ENCODE data around the gene PSTK. TPM values are rescaled to one million over a fixed set of nuclear protein-coding genes. Genes with fewer than 3 reads are reported as not detected.

Gene PSTK
- total and polyA plus RNA-seq, 10 of the 15 experiments (the other 5 are each of a cell fraction or from before 2014, with no cell fraction given): 1.8 to 7.1 (median 3.4) TPM

GRCh38 chr10:123000155-123000554 lies 20.0 kb downstream of the PSTK start:
- no TSS peak for BruUV-seq (replicated peaks)
- SMC1A ChIA-PET (ENCODE audit: uncharacterized antibody, unreplicated experiment): interaction anchor here (0.7 to 1.9 kb wide), 4 partner anchors 10 to 22 kb away, joined by 3 to 8 read pairs (median 4); partner anchors contain the start of gene PSTK
- FAIRE-seq (peak; percentile 75), DNase-seq (ENCODE audit: low read depth, low spot score) (no peak), ATAC-seq (peak; percentile 27)
- H3K79me2 ChIP-seq (ENCODE audit: control insufficient read depth, insufficient read depth, low read length): peaks cover 44% of the 10 kb centered on the region
- H3K4me3 ChIP-seq: no peak overlapping the region
- H2AFZ ChIP-seq (ENCODE audit: control insufficient read depth, low read depth, low read length): no peak overlapping the region
- in situ Hi-C loops (cut with MboI): no loop called here
- WGBS (ENCODE audit: insufficient coverage, insufficient replicate concordance, low lambda C conversion rate, missing lambda C conversion rate): 89% methylated on average over 3 of the region's 3 CpGs
- H3K27me3 ChIP-seq (replicated peaks in 1 of 2; ENCODE audit: control insufficient read depth in 2 of 2, insufficient read depth in 2 of 2, low read length in 1 of 2): no peaks in the 10 kb centered on the region
- POLR2A ChIA-PET: no interaction called here
- H3K27ac ChIP-seq (ENCODE audit: control insufficient read depth, insufficient read depth): no peak overlapping the region
- RAD21 ChIA-PET (ENCODE audit: unreplicated experiment): no interaction called here
- peaks cover 29% of the 10 kb centered on the region for H3K4me1 ChIP-seq (ENCODE audit: control insufficient read depth, insufficient read depth, low read length)
- peak; percentile 62 for TF ChIP-seq PKNOX1 (IDR thresholded peaks at IDR 0.05)
- TF ChIP-seq HCFC1 (IDR thresholded peaks at IDR 0.05; ENCODE audit: low read length): no peak
- no peak overlapping the region for H3K9ac ChIP-seq (ENCODE audit: control insufficient read depth, insufficient read depth, low read length)
- CTCF ChIA-PET: interaction anchor here (0.6 to 1.2 kb wide), 3 partner anchors 8 to 351 kb away, joined by 3 to 8 read pairs (median 3); no protein-coding TSS in a partner anchor
- no peaks in the 10 kb centered on the region for H3K9me3 ChIP-seq (replicated peaks; ENCODE audit: control insufficient read depth, insufficient read depth, low read length)
- H4K20me1 ChIP-seq (ENCODE audit: control insufficient read depth, insufficient read depth): no peaks in the 10 kb centered on the region; the same call in 1 of the 2 replicates
- peaks cover 2 to 3% of the 10 kb centered on the region in 2 experiments; a peak in 1 of 4 replicates for H3K36me3 ChIP-seq (ENCODE audit: control insufficient read depth in 2 of 2, insufficient read depth in 2 of 2, low read length in 1 of 2)
- H3K4me2 ChIP-seq (ENCODE audit: control insufficient read depth, insufficient read depth): no peak overlapping the region
- intact Hi-C loops (cut with micrococcal nuclease; ENCODE audit: unreplicated experiment): no loop called here

- RAD21 ChIA-PET (ENCODE audit: unreplicated experiment): no interaction called here
Observed at GRCh38 chr10:123001370-123001769, 21.2 kb downstream of the PSTK start.

More at GRCh38 chr10:123001370-123001769, 21.2 kb downstream of the PSTK start:
- WGBS (ENCODE audit: insufficient coverage, insufficient replicate concordance, low lambda C conversion rate, missing lambda C conversion rate): 100% methylated on average over 2 of the region's 2 CpGs
- Histone ChIP-seq H3K27me3 (replicated peaks in 1 of 2; ENCODE audit: control insufficient read depth in 2 of 2, insufficient read depth in 2 of 2, low read length in 1 of 2) (no peaks in the 10 kb centered on the region), H3K79me2 (ENCODE audit: control insufficient read depth, insufficient read depth, low read length) (peaks cover 56% of the 10 kb centered on the region), H3K36me3 (ENCODE audit: control insufficient read depth in 2 of 2, insufficient read depth in 2 of 2, low read length in 1 of 2) (peaks cover 0 to 3% of the 10 kb centered on the region in 2 experiments; a peak in 1 of 4 replicates), H4K20me1 (ENCODE audit: control insufficient read depth, insufficient read depth) (no peaks in the 10 kb centered on the region; the same call in 1 of the 2 replicates), H3K27ac (ENCODE audit: control insufficient read depth, insufficient read depth) (no peak overlapping the region), H3K4me1 (ENCODE audit: control insufficient read depth, insufficient read depth, low read length) (peaks cover 29% of the 10 kb centered on the region), H2AFZ (ENCODE audit: control insufficient read depth, low read depth, low read length) (no peak overlapping the region), H3K4me3 (no peak overlapping the region), H3K9ac (ENCODE audit: control insufficient read depth, insufficient read depth, low read length) (no peak overlapping the region), H3K4me2 (ENCODE audit: control insufficient read depth, insufficient read depth) (no peak overlapping the region), H3K9me3 (replicated peaks; ENCODE audit: control insufficient read depth, insufficient read depth, low read length) (no peaks in the 10 kb centered on the region)
- ATAC-seq (no peak), FAIRE-seq (no peak), DNase-seq (ENCODE audit: low read depth, low spot score) (no peak)
- CTCF ChIA-PET: no interaction called here
- in situ Hi-C loops (cut with MboI) (no loop called here), intact Hi-C loops (cut with micrococcal nuclease; ENCODE audit: unreplicated experiment) (no loop called here)
- SMC1A ChIA-PET (ENCODE audit: uncharacterized antibody, unreplicated experiment): no interaction called here
- no peak for TF ChIP-seq SPI1 (IDR thresholded peaks at IDR 0.05; ENCODE audit: borderline replicate concordance, insufficient read depth, low read depth, low read length)
- TF ChIP-seq HSF1 (IDR thresholded peaks at IDR 0.05; ENCODE audit: low read depth, low read length): no peak
- TF ChIP-seq SRF (IDR thresholded peaks at IDR 0.05; ENCODE audit: low read depth in 2 of 2, low read length in 2 of 2): no peak
- no TSS peak for BruUV-seq (replicated peaks)
- POLR2A ChIA-PET: no interaction called here

Data from GM12878 (cell line).